ENCODE data around the gene MIEF1. TPM values are rescaled to one million over a fixed set of nuclear protein-coding genes. Genes with fewer than 3 reads are reported as not detected.

The MIEF1 gene
- total and polyA plus RNA-seq, 2 of the 8 experiments (the other 6 are each of a cell fraction or from before 2014, with no cell fraction given): 16.8 to 32.7 TPM

DNA sequence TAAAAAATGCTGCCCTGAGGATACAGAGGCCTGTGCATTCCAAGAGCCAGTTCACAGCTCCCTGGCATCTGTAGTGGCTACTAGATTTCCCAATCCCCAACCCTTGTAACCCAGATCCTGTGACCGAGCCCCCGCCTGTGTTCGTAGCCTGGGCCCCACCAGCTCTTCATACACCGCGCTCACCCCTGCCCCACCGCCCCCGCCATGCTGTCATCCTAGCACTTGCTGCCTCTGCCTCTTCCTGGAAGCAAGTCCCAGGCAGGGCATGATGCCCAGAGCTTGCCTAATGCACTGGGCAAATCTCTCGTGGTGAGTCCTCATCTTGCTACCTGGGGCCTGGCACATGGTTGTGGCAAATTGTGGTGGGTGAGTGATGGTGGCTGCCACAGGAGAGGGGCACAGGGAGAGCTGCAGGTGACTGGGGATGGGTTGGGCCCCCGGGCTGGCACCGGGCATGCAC lies 38.1 kb upstream of the MIEF1 start:
- no peaks in the 10 kb centered on the region for H3K23me2 ChIP-seq (ENCODE audit: low read depth, low read length)
- H2BK5ac ChIP-seq (ENCODE audit: low read depth, low read length): no peak overlapping the region
- H4K5ac ChIP-seq (ENCODE audit: insufficient read length, low read depth, low read length): no peak overlapping the region
- no peak overlapping the region for H3K4ac ChIP-seq (replicated peaks; ENCODE audit: insufficient read length, low read depth, low read length)
- CTCF ChIA-PET (ENCODE audit: partially characterized antibody): interaction anchor here (0.6 to 6.0 kb wide), 9 partner anchors 25 to 154 kb away, joined by 3 to 60 read pairs (median 4); no protein-coding TSS in a partner anchor
- H3K56ac ChIP-seq (replicated peaks; ENCODE audit: insufficient read length, low read depth, low read length): no peak overlapping the region
- H3K79me2 ChIP-seq (ENCODE audit: control insufficient read depth in 1 of 2, insufficient read depth in 2 of 2, low read length in 2 of 2): no peaks in the 10 kb centered on the region
- DNase-seq (ENCODE audit: low read depth in 1 of 2, low spot score in 2 of 2) (no peak), FAIRE-seq (no peak)
- no peak overlapping the region for H2BK12ac ChIP-seq (ENCODE audit: low read depth, low read length)
- H3K27ac ChIP-seq (ENCODE audit: low read depth, low read length): no peak overlapping the region
- no peak overlapping the region for H2BK20ac ChIP-seq (ENCODE audit: low read length)
- no peak overlapping the region for H2BK120ac ChIP-seq (replicated peaks; ENCODE audit: low read depth, low read length)
- no peaks in the 10 kb centered on the region for H3K9me3 ChIP-seq (ENCODE audit: insufficient read depth in 2 of 2, low read depth in 1 of 2, low read length in 1 of 2)
- no peak overlapping the region for H3K18ac ChIP-seq (ENCODE audit: extremely low read depth, low read length)
- no peak overlapping the region for H2BK15ac ChIP-seq (ENCODE audit: low read length)
- no peak overlapping the region; a peak in 2 of 7 replicates for H3K9ac ChIP-seq (replicated peaks in 1 of 4; ENCODE audit: extremely low read depth in 1 of 4, low read depth in 3 of 4, low read length in 3 of 4)
- H3K4me2 ChIP-seq (ENCODE audit: insufficient read depth in 1 of 2, low read depth in 2 of 2, low read length in 2 of 2): no peak overlapping the region
- no peaks in the 10 kb centered on the region; a peak in 2 of 7 replicates for H3K4me1 ChIP-seq (replicated peaks in 1 of 4; ENCODE audit: control insufficient read depth in 3 of 4, insufficient read depth in 4 of 4, low read length in 3 of 4)
- 88% methylated on average over 10 of the region's 10 CpGs; no CpG with 5 or more reads in 1 of the 2 experiments for WGBS, 2 experiments (ENCODE audit: extremely low coverage in 1 of 2, insufficient coverage in 1 of 2, insufficient read length in 1 of 2, insufficient replicate concordance in 2 of 2, low coverage in 1 of 2, low lambda C conversion rate in 2 of 2, missing lambda C conversion rate in 1 of 2)
- TF ChIP-seq NANOG (IDR thresholded peaks at IDR 0.05; ENCODE audit: insufficient read depth, low read depth, low read length, poor library complexity, severe bottlenecking): no peak
- H2AFZ ChIP-seq (ENCODE audit: low read length): no peak overlapping the region
- POLR2A ChIA-PET (ENCODE audit: partially characterized antibody): interaction anchor here (0.6 to 1.1 kb wide), 5 partner anchors 13 to 61 kb away, joined by 3 read pairs; a partner anchor contains a TSS
- no peaks in the 10 kb centered on the region; the same call in 1 of the 2 replicates for H3K79me1 ChIP-seq (ENCODE audit: low read depth, low read length)
- H3K4me3 ChIP-seq (ENCODE audit: extremely low read depth in 1 of 4, insufficient read depth in 2 of 4, low read depth in 3 of 4, low read length in 4 of 4): no peak overlapping the region
- H3K14ac ChIP-seq (ENCODE audit: insufficient read length): no peak overlapping the region
- H3K23ac ChIP-seq (ENCODE audit: insufficient read length): no peak overlapping the region
- no peaks in the 10 kb centered on the region for H3K27me3 ChIP-seq (replicated peaks in 1 of 4; ENCODE audit: control insufficient read depth in 3 of 4, extremely low read depth in 1 of 4, insufficient read depth in 3 of 4, low read length in 3 of 4)
- no peaks in the 10 kb centered on the region for H3K36me3 ChIP-seq (ENCODE audit: control insufficient read depth in 2 of 4, insufficient read depth in 4 of 4, low read length in 3 of 4)
- no peak overlapping the region for H2AK5ac ChIP-seq (ENCODE audit: low read depth, low read length)
- peaks cover 0 to 8% of the 10 kb centered on the region in 2 experiments for H4K20me1 ChIP-seq (replicated peaks in 1 of 2; ENCODE audit: control insufficient read depth in 1 of 2, insufficient read depth in 2 of 2, low read length in 2 of 2)
- H4K8ac ChIP-seq (ENCODE audit: extremely low read depth, insufficient read depth, low read length): 0 out of 2 replicates have a peak overlapping the region, but pooled peaks have one; percentile 2
- no peak overlapping the region for H4K91ac ChIP-seq (replicated peaks; ENCODE audit: insufficient read length, low read length)
